ENCODE results near the gene IDH3A. TPM values are rescaled to one million over a fixed set of nuclear protein-coding genes. Genes with fewer than 3 reads are reported as not detected.

Gene IDH3A
- total RNA-seq, 1 experiment from 2014 or later: 67.3 TPM

GRCh38 chr15:78127882-78128281 is 21.3 kb upstream of the IDH3A start:
- POLR2A ChIA-PET: no interaction called here
- Histone ChIP-seq H3K36me3 (ENCODE audit: control insufficient read depth, insufficient read depth, low read length) (no peaks in the 10 kb centered on the region), H3K4me1 (peaks cover 7% of the 10 kb centered on the region), H3K27me3 (replicated peaks; ENCODE audit: control insufficient read depth, insufficient read depth, low read length) (no peaks in the 10 kb centered on the region), H3K9me3 (no peaks in the 10 kb centered on the region), H3K4me3 (ENCODE audit: low read depth, low read length) (no peak overlapping the region)
- no TSS peak for BruUV-seq (replicated peaks)
- H3K4me1 Mint-ChIP-seq (ENCODE audit: low read depth, unreplicated experiment): peaks cover 9% of the 10 kb centered on the region
- no peak overlapping the region for H3K27ac Mint-ChIP-seq (ENCODE audit: unreplicated experiment)
- H3K36me3 Mint-ChIP-seq (ENCODE audit: insufficient read depth, unreplicated experiment): no peaks in the 10 kb centered on the region
- no peaks in the 10 kb centered on the region for H3K9me3 Mint-ChIP-seq (ENCODE audit: unreplicated experiment)
- H3K27me3 Mint-ChIP-seq (ENCODE audit: insufficient read depth, unreplicated experiment): no peaks in the 10 kb centered on the region
- intact Hi-C loops (cut with micrococcal nuclease; ENCODE audit: unreplicated experiment): no loop called here
- TF ChIP-seq CTCF (IDR thresholded peaks at IDR 0.05; ENCODE audit: insufficient read depth in 1 of 2, low read depth in 1 of 2, low read length in 1 of 2, severe bottlenecking in 1 of 2, unreplicated experiment in 1 of 2): no peak
- no peak for DNase-seq
- CTCF ChIA-PET: no interaction called here
- no peak overlapping the region for H3K4me3 Mint-ChIP-seq (ENCODE audit: unreplicated experiment)

GRCh38 chr15:78129077-78129750 is 19.9 kb upstream of the IDH3A start:
- no peak overlapping the region for H3K4me3 ChIP-seq (ENCODE audit: low read depth, low read length)
- H3K36me3 ChIP-seq (ENCODE audit: control insufficient read depth, insufficient read depth, low read length): no peaks in the 10 kb centered on the region
- no peaks in the 10 kb centered on the region for H3K27me3 ChIP-seq (replicated peaks; ENCODE audit: control insufficient read depth, insufficient read depth, low read length)
- CTCF ChIA-PET: no interaction called here
- no peak overlapping the region for H3K27ac Mint-ChIP-seq (ENCODE audit: unreplicated experiment)
- no peaks in the 10 kb centered on the region for H3K27me3 Mint-ChIP-seq (ENCODE audit: insufficient read depth, unreplicated experiment)
- H3K4me1 Mint-ChIP-seq (ENCODE audit: low read depth, unreplicated experiment): peaks cover 9% of the 10 kb centered on the region
- POLR2A ChIA-PET: no interaction called here
- intact Hi-C loops (cut with micrococcal nuclease; ENCODE audit: unreplicated experiment): no loop called here
- no TSS peak for BruUV-seq (replicated peaks)
- H3K36me3 Mint-ChIP-seq (ENCODE audit: insufficient read depth, unreplicated experiment): peaks cover 6% of the 10 kb centered on the region
- TF ChIP-seq CTCF (IDR thresholded peaks at IDR 0.05; ENCODE audit: insufficient read depth in 1 of 2, low read depth in 1 of 2, low read length in 1 of 2, severe bottlenecking in 1 of 2, unreplicated experiment in 1 of 2): no peak
- no peak overlapping the region for H3K4me3 Mint-ChIP-seq (ENCODE audit: unreplicated experiment)
- no peaks in the 10 kb centered on the region for H3K9me3 ChIP-seq
- H3K9me3 Mint-ChIP-seq (ENCODE audit: unreplicated experiment): no peaks in the 10 kb centered on the region
- peaks cover 16% of the 10 kb centered on the region for H3K4me1 ChIP-seq
- no peak for DNase-seq

- H3K4me1 Mint-ChIP-seq (ENCODE audit: low read depth, unreplicated experiment): peaks cover 9% of the 10 kb centered on the region
- no peak overlapping the region for H3K27ac Mint-ChIP-seq (ENCODE audit: unreplicated experiment)
- no peak for TF ChIP-seq CTCF (IDR thresholded peaks at IDR 0.05; ENCODE audit: insufficient read depth in 1 of 2, low read depth in 1 of 2, low read length in 1 of 2, severe bottlenecking in 1 of 2, unreplicated experiment in 1 of 2)
- Histone ChIP-seq H3K4me1 (peaks cover 18% of the 10 kb centered on the region), H3K9me3 (no peaks in the 10 kb centered on the region), H3K27me3 (replicated peaks; ENCODE audit: control insufficient read depth, insufficient read depth, low read length) (no peaks in the 10 kb centered on the region), H3K4me3 (ENCODE audit: low read depth, low read length) (no peak overlapping the region), H3K36me3 (ENCODE audit: control insufficient read depth, insufficient read depth, low read length) (no peaks in the 10 kb centered on the region)
- peaks cover 6% of the 10 kb centered on the region for H3K36me3 Mint-ChIP-seq (ENCODE audit: insufficient read depth, unreplicated experiment)
- peak overlapping the region; percentile 70 for H3K4me3 Mint-ChIP-seq (ENCODE audit: unreplicated experiment)
- no peaks in the 10 kb centered on the region for H3K9me3 Mint-ChIP-seq (ENCODE audit: unreplicated experiment)
- no peak for DNase-seq
- ChIA-PET CTCF (interaction anchor here (2.5 kb wide), 1 partner anchor 66 kb away, joined by 16 read pairs; no protein-coding TSS in a partner anchor), POLR2A (no interaction called here)
- intact Hi-C loops (cut with micrococcal nuclease; ENCODE audit: unreplicated experiment): loop anchor here (5.0 kb wide), 1 partner anchor 112 kb away; no protein-coding TSS in a partner anchor
- no TSS peak for BruUV-seq (replicated peaks)
- H3K27me3 Mint-ChIP-seq (ENCODE audit: insufficient read depth, unreplicated experiment): no peaks in the 10 kb centered on the region
Measured at GRCh38 chr15:78129751-78130287, 19.3 kb upstream of the IDH3A start.
